PFSK-1 (cell line): ENCODE measurements around the gene TOP1.

Experiments
- POLR2AphosphoS5 ChIP-seq: IDR thresholded peaks from 2 replicates; pipeline ENCODE4 v1.6.1; 2012; ENCODE audit warnings: low read depth, mild to moderate bottlenecking, control low read depth, low read length, moderate library complexity
- REST ChIP-seq, 2 experiments: IDR thresholded peaks; 2 replicates each; pipeline versions ENCODE4 v1.6.1 to v1.8.0; 2011 to 2012; ENCODE audit warnings: low read depth in 2 of 2, low read length in 2 of 2, control low read depth in 1 of 2, inconsistent platforms in 1 of 2, mild to moderate bottlenecking in 1 of 2, moderate library complexity in 1 of 2; ENCODE audit not compliant: insufficient read depth in 1 of 2
- SIN3A ChIP-seq: IDR thresholded peaks from 2 replicates; pipeline ENCODE4 v1.6.1; 2012; ENCODE audit warnings: mild to moderate bottlenecking, low read length, moderate library complexity, borderline replicate concordance; ENCODE audit not compliant: insufficient read depth

- TF ChIP-seq REST (IDR thresholded peaks at IDR 0.05; ENCODE audit: insufficient read depth in 1 of 2, low read depth in 2 of 2, low read length in 2 of 2) (no peak), POLR2AphosphoS5 (no peak), SIN3A (no peak)
These were observed 49.4 kb upstream of the TOP1 start for GRCh38 chr20:40979247-40979646.
